GM12872 (cell line): ENCODE results near the gene FANCB.

Source experiments
- CTCF ChIP-seq: IDR thresholded peaks from 3 replicates; pipeline ENCODE4 v1.5.1; 2011; ENCODE audit warnings: low read depth, mild to moderate bottlenecking, low read length, moderate library complexity; ENCODE audit not compliant: insufficient read depth

The FANCB gene

GRCh38 chrX:14837155-14837554, 35.7 kb downstream of the FANCB start:
- TF ChIP-seq CTCF, result no peak

DNA sequence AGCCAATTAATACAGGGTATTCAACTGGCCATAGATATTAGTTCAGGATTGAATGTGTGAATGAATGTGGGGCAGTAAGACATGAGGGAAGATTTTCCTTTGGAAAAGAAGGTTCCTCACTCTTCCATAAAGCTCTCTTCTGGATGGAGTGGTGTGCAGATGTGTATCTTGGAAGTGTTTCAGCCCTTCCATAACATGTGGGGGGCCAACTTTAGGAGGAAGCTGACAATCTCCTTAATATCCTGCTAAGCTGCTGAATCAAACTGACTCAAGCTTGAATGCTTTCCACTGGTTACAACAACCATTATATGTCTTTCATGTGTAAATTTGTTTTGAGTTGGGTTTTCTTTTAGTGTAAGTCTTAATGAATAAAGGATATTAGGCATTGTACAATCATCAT, 40.3 kb downstream of the FANCB start:
- TF ChIP-seq CTCF, result no peak

DNA sequence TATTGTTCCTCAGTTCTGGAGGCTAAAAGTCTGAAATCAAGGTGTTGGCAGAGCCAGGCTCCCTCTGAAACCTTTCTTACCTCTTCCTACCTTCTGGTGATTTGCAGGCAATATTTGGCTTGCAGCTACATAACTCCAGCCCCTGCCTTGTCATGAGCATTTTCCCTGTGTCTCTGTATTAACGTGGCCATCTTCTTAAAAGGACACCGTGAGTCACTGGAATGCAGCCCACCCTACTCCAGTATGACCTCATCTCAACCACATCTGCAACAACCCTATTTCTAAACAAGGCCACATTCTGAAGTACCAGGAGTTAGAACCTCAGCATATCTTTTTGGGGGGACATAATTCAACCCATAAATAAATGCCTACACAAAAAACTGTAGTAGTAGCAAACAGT, 40.7 kb downstream of the FANCB start:
- TF ChIP-seq CTCF, result no peak

DNA sequence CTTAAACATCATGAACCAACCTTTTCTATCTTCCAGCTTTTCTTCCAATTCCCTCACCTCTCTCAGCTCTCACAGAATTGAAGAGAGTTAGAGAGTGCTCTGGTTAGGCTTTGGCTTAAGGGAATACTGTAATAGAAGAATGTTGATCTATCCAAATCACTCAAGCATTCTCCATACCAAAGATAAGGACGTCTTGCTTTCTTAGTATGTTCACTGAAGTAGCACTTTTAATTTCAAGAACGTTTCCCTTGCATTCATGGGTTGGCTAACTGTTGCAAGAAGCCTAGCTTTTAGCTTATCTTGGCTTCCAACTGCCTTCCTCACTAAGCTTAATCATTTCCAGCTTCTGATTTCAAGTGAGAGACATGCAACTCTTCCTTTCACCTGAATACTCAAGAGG, 43.2 kb downstream of the FANCB start:
- no peak for TF ChIP-seq CTCF

DNA sequence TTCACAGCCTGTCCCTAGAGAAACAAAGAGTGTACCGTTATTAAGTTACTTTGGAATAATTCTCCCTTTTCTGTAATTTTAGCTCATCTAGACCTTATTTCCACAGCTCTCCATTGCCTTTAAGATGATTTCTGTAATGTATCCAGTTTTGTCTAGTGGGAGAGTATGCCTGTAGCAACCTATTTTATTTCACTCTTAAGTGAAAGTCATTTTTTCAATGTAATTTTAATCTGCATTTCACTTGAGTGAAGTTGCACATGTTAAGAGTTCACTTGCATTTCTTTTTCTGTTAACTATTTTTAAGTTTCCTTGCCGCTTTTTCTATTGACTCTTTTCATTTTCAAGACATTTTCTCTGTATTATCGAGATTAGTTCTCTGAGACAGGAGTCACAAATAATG, 46.5 kb downstream of the FANCB start:
- no peak for TF ChIP-seq CTCF

DNA sequence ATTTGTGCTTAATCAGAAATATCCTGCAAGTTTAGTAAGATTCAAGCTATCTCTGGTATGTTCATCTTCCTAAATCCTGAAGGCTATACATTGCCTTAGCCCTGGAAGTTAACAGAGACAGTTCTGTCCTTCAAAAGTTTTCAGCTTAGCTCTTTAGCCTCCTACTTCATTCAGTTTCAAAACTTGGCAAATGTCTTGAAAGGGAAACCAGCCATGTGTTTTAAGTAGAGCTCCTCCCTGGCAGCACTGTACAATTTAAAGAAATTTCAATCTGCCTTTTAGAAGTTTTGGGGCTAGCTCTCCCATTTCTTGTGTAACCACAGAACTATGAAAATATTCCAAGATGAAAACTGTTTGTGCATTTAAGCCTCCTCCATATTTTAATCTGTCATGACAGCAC, 47.0 kb downstream of the FANCB start:
- no peak for TF ChIP-seq CTCF

GRCh38 chrX:14819769-14820168, 53.1 kb downstream of the FANCB start:
- no peak for TF ChIP-seq CTCF

GRCh38 chrX:14817571-14817970, 55.3 kb downstream of the FANCB start:
- no peak for TF ChIP-seq CTCF
